Neural cell (in vitro differentiated cells): ENCODE measurements around the gene DTNBP1. TPM values are rescaled to one million over a fixed set of nuclear protein-coding genes. Genes with fewer than 3 reads are reported as not detected.

Experiments
- H2AFZ ChIP-seq: fragments of 200-600, 300-800 bp; sonication (generic), shearing (Covaris generic); 2 replicates; pipeline ENCODE4 v1.6.0; 2014; ENCODE audit warnings: low read depth, mild to moderate bottlenecking, antibody characterized with exemption, low read length, moderate library complexity
- H3F3A ChIP-seq: fragments of 200-600 bp; shearing (Covaris generic); 2 replicates; pipeline ENCODE4 v1.6.1; 2016; ENCODE audit warnings: mild to moderate bottlenecking, moderate library complexity, mixed read lengths, antibody characterized with exemption, low read length; ENCODE audit not compliant: insufficient read depth, poor library complexity, severe bottlenecking
- H3K27ac ChIP-seq: fragments of 200-600, 300-800 bp; sonication (generic), shearing (Covaris generic); 2 replicates; pipeline ENCODE4 v1.5.1; 2014; ENCODE audit warnings: mild to moderate bottlenecking, low read length, moderate library complexity
- H3K27me3 ChIP-seq: fragments of 300-800, 200-600 bp; sonication (generic), shearing (Covaris generic); 2 replicates; pipeline ENCODE4 v1.6.0; 2014; ENCODE audit warnings: mild to moderate bottlenecking, low read depth, low read length, moderate library complexity; ENCODE audit not compliant: insufficient read depth
- H3K36me3 ChIP-seq: fragments of 300-800, 200-600 bp; sonication (generic), shearing (Covaris generic); 2 replicates; pipeline ENCODE4 v1.5.1; 2014; ENCODE audit warnings: mild to moderate bottlenecking, antibody characterized with exemption, low read length, moderate library complexity; ENCODE audit not compliant: insufficient read depth
- H3K4me2 ChIP-seq: fragments of 300-800, 200-600 bp; sonication (generic), shearing (Covaris generic); 2 replicates; pipeline ENCODE4 v1.6.0; 2014; ENCODE audit warnings: mild to moderate bottlenecking, low read length
- H3K4me3 ChIP-seq: fragments of 300-800, 200-600 bp; sonication (generic), shearing (Covaris generic); 2 replicates; pipeline ENCODE4 v1.5.1; 2014; ENCODE audit warnings: mild to moderate bottlenecking, low read length, moderate library complexity
- H3K79me2 ChIP-seq: fragments of 200-600 bp; shearing (Covaris generic); replicated peaks from 2 replicates; pipeline ENCODE4 v1.6.0; 2014; ENCODE audit warnings: mild to moderate bottlenecking, low read length, moderate library complexity; ENCODE audit not compliant: insufficient read depth
- H3K9ac ChIP-seq: fragments of 300-800, 200-600 bp; sonication (generic), shearing (Covaris generic); 2 replicates; pipeline ENCODE4 v1.6.1; 2016; ENCODE audit warnings: mild to moderate bottlenecking, low read length, mixed read lengths
- H3K9me2 ChIP-seq: fragments of 200-600 bp; shearing (Covaris generic); 2 replicates; pipeline ENCODE4 v1.6.1; 2016; ENCODE audit warnings: mild to moderate bottlenecking, low read length, mixed read lengths; ENCODE audit not compliant: insufficient read depth
- H3K9me3 ChIP-seq: fragments of 200-600, 300-800 bp; sonication (generic), shearing (Covaris generic); 2 replicates; pipeline ENCODE4 v1.6.1; 2016; ENCODE audit warnings: mild to moderate bottlenecking, mixed run types, low read length, moderate library complexity, mixed read lengths
- H4K20me1 ChIP-seq: fragments of 200-600 bp; shearing (Covaris generic); 2 replicates; pipeline ENCODE4 v1.6.1; 2016; ENCODE audit warnings: mild to moderate bottlenecking, mixed run types; ENCODE audit not compliant: insufficient read depth
- EP300 ChIP-seq: fragments of 450-650 bp; conservative IDR thresholded peaks from 2 replicates; pipeline ENCODE4 v1.6.1; 2014; ENCODE audit warnings: antibody characterized with exemption, mild to moderate bottlenecking, moderate library complexity; ENCODE audit not compliant: poor library complexity, severe bottlenecking
- MXI1 ChIP-seq: fragments of 450-650 bp; conservative IDR thresholded peaks from 2 replicates; pipeline ENCODE4 v1.6.1; 2014; ENCODE audit warnings: antibody characterized with exemption, mild to moderate bottlenecking; ENCODE audit not compliant: poor library complexity, severe bottlenecking
- POLR2AphosphoS5 ChIP-seq: IDR thresholded peaks from 2 replicates; pipeline ENCODE4 v1.6.1; 2012
- REST ChIP-seq: IDR thresholded peaks from 2 replicates; pipeline ENCODE4 v1.6.1; 2012; ENCODE audit warnings: borderline replicate concordance
- SMC3 ChIP-seq: fragments of 450-650 bp; conservative IDR thresholded peaks from 2 replicates; pipeline ENCODE4 v1.6.1; 2014; ENCODE audit warnings: antibody characterized with exemption, mild to moderate bottlenecking, moderate library complexity; ENCODE audit not compliant: poor library complexity
- TAF1 ChIP-seq: IDR thresholded peaks from 2 replicates; pipeline ENCODE4 v1.6.1; 2012; ENCODE audit warnings: low read depth
- polyA plus RNA-seq: library from polyadenylated mRNA; depleted of rRNA; stranded (reverse); fragments of >200 nt; gene quantifications from 2 replicates; pipeline ENCODE4 v1.2.3, GENCODE V29; 2014
- small RNA-seq, 3 experiments: library from RNA; depleted of rRNA; stranded (forward); fragments of <200 nt; gene quantifications; one replicate each; pipeline ENCODE3, GENCODE V24; 2012
- TF ChIP-seq, protein P1 (sequence below): fragments of 450-650 bp; IDR thresholded peaks from 2 replicates; pipeline ENCODE4 v1.5.1; 2014; ENCODE audit warnings: antibody characterized with exemption, mild to moderate bottlenecking, moderate library complexity; ENCODE audit not compliant: poor library complexity, severe bottlenecking

Gene DTNBP1
- polyA plus RNA-seq, 1 donor from 2014 or later = 22.6 TPM

GRCh38 chr6:15473741-15474161 is 189.1 kb downstream of the DTNBP1 start:
- TF ChIP-seq REST (peak; percentile 10), TAF1 (no peak)

GRCh38 chr6:15473174-15473573 is 189.7 kb downstream of the DTNBP1 start:
- peak overlapping the region; percentile 53 for H3K9ac ChIP-seq
- no peaks in the 10 kb centered on the region for H3K9me3 ChIP-seq
- H3K36me3 ChIP-seq = peaks cover 5% of the 10 kb centered on the region
- H3K4me2 ChIP-seq = peak overlapping the region; percentile 40
- peaks cover 3% of the 10 kb centered on the region for H3F3A ChIP-seq
- no peaks in the 10 kb centered on the region for H4K20me1 ChIP-seq
- H3K9me2 ChIP-seq = no peaks in the 10 kb centered on the region
- peaks cover 30% of the 10 kb centered on the region for H3K79me2 ChIP-seq
- TF ChIP-seq SMC3 (no peak), POLR2AphosphoS5 (peak; percentile 76), REST (peak; percentile 13), TAF1 (no peak), MXI1 (no peak), EP300 (peak; percentile 94)
- TF ChIP-seq, protein P1, sequence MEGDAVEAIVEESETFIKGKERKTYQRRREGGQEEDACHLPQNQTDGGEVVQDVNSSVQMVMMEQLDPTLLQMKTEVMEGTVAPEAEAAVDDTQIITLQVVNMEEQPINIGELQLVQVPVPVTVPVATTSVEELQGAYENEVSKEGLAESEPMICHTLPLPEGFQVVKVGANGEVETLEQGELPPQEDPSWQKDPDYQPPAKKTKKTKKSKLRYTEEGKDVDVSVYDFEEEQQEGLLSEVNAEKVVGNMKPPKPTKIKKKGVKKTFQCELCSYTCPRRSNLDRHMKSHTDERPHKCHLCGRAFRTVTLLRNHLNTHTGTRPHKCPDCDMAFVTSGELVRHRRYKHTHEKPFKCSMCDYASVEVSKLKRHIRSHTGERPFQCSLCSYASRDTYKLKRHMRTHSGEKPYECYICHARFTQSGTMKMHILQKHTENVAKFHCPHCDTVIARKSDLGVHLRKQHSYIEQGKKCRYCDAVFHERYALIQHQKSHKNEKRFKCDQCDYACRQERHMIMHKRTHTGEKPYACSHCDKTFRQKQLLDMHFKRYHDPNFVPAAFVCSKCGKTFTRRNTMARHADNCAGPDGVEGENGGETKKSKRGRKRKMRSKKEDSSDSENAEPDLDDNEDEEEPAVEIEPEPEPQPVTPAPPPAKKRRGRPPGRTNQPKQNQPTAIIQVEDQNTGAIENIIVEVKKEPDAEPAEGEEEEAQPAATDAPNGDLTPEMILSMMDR = no peak
- peak overlapping the region; percentile 94 for H3K27ac ChIP-seq
- no peaks in the 10 kb centered on the region for H3K27me3 ChIP-seq
- H3K4me3 ChIP-seq = peak overlapping the region; percentile 36
- no peak overlapping the region for H2AFZ ChIP-seq

More at GRCh38 chr6:15473741-15474161, 189.1 kb downstream of the DTNBP1 start:
- Histone ChIP-seq H3K79me2 (peaks cover 30% of the 10 kb centered on the region), H3K36me3 (peaks cover under 1% of the 10 kb centered on the region), H3K9ac (peak overlapping the region; percentile 53), H3K27ac (peak overlapping the region; percentile 94), H3F3A (peaks cover 3% of the 10 kb centered on the region), H4K20me1 (no peaks in the 10 kb centered on the region), H3K4me2 (peak overlapping the region; percentile 71), H3K4me3 (peak overlapping the region; percentile 47), H3K9me3 (no peaks in the 10 kb centered on the region), H3K9me2 (no peaks in the 10 kb centered on the region), H3K27me3 (no peaks in the 10 kb centered on the region), H2AFZ (no peak overlapping the region)

Small RNAs within 50 kb of the gene (small RNA-seq; reads per million reads assigned to genes)
- 0 reads per million in 3 experiments for gene RF00001
